ENCODE measurements around the gene NT5C2. TPM values are rescaled to one million over a fixed set of nuclear protein-coding genes. Genes with fewer than 3 reads are reported as not detected.
"Not testable (repeated sequence)": the region's sequence is repeated elsewhere in the genome, so short reads cannot be mapped to it uniquely, and the experiment has no call there.

Gene NT5C2
- total and polyA plus RNA-seq, 2 donors (not counting 1 experiment from before 2014, with no cell fraction given) = 38.6 to 80.8 TPM

- TF ChIP-seq EZH2 (IDR thresholded peaks at IDR 0.05; ENCODE audit: borderline replicate concordance, insufficient read depth, low read depth, low read length, poor library complexity, severe bottlenecking) (no peak), CTCF (IDR thresholded peaks at IDR 0.05) (no peak)
- Histone ChIP-seq H3K36me3 (replicated peaks in 1 of 2; ENCODE audit: control extremely low read depth in 1 of 2, control insufficient read depth in 1 of 2, extremely low read depth in 1 of 2, insufficient read depth in 2 of 2, low read length in 1 of 2) (peaks cover 5 to 38% of the 10 kb centered on the region in 2 experiments), H3K9ac (ENCODE audit: low read length) (no peak overlapping the region), H3K4me3 (ENCODE audit: control extremely low read depth in 1 of 5, extremely low read depth in 1 of 5, insufficient read depth in 1 of 5, low read depth in 2 of 5, low read length in 4 of 5) (no peak overlapping the region), H2AFZ (ENCODE audit: insufficient read depth, low read depth, low read length, poor library complexity, severe bottlenecking) (no peak overlapping the region), H3K9me3 (ENCODE audit: control extremely low read depth in 1 of 3, control insufficient read depth in 2 of 3, insufficient read depth in 1 of 3, low read length in 2 of 3) (no peaks in the 10 kb centered on the region), H3K79me2 (ENCODE audit: control insufficient read depth, insufficient read depth, low read length) (peaks cover 37% of the 10 kb centered on the region), H3K27ac (ENCODE audit: low read length in 2 of 2) (no peak overlapping the region), H3K4me1 (ENCODE audit: control insufficient read depth in 2 of 2, insufficient read depth in 2 of 2, low read length in 2 of 2) (no peaks in the 10 kb centered on the region), H4K20me1 (ENCODE audit: control insufficient read depth, insufficient read depth, low read length, poor library complexity, severe bottlenecking) (peaks cover 10% of the 10 kb centered on the region), H3K4me2 (replicated peaks; ENCODE audit: low read depth, low read length, poor library complexity, severe bottlenecking) (no peak overlapping the region), H3K27me3 (replicated peaks in 1 of 4; ENCODE audit: control extremely low read depth in 1 of 4, control insufficient read depth in 3 of 4, insufficient read depth in 4 of 4, low read length in 3 of 4) (no peaks in the 10 kb centered on the region)
- intact Hi-C loops (cut with micrococcal nuclease) = no loop called here
- Mint-ChIP-seq H3K27me3 (no peaks in the 10 kb centered on the region), H3K4me1 (peaks cover 4% of the 10 kb centered on the region), H3K27ac (no peak overlapping the region), H3K4me3 (no peak overlapping the region), H3K9me3 (ENCODE audit: insufficient read depth) (no peaks in the 10 kb centered on the region)
- ChIA-PET CTCF (no interaction called here), POLR2A (no interaction called here)
- no peak for DNase-seq
- no peak for ATAC-seq (ENCODE audit: low read depth)
- WGBS (ENCODE audit: insufficient coverage) = no CpG with 5 or more reads among the region's 1 CpG
Measured at GRCh38 chr10:103171278-103171677, 21.8 kb downstream of the NT5C2 start.

GRCh38 chr10:103168438-103168837 lies 24.6 kb downstream of the NT5C2 start:
- Histone ChIP-seq H3K36me3 (replicated peaks in 1 of 2; ENCODE audit: control extremely low read depth in 1 of 2, control insufficient read depth in 1 of 2, extremely low read depth in 1 of 2, insufficient read depth in 2 of 2, low read length in 1 of 2) (peaks cover 9 to 36% of the 10 kb centered on the region in 2 experiments), H3K79me2 (ENCODE audit: control insufficient read depth, insufficient read depth, low read length) (peaks cover 14% of the 10 kb centered on the region), H3K27me3 (replicated peaks in 1 of 4; ENCODE audit: control extremely low read depth in 1 of 4, control insufficient read depth in 3 of 4, insufficient read depth in 4 of 4, low read length in 3 of 4) (no peaks in the 10 kb centered on the region), H4K20me1 (ENCODE audit: control insufficient read depth, insufficient read depth, low read length, poor library complexity, severe bottlenecking) (no peaks in the 10 kb centered on the region), H3K9me3 (ENCODE audit: control extremely low read depth in 1 of 3, control insufficient read depth in 2 of 3, insufficient read depth in 1 of 3, low read length in 2 of 3) (peaks cover 0 to 8% (median 0%) of the 10 kb centered on the region in 3 donors), H3K27ac (ENCODE audit: low read length in 2 of 2) (no peak overlapping the region), H3K4me2 (replicated peaks; ENCODE audit: low read depth, low read length, poor library complexity, severe bottlenecking) (no peak overlapping the region), H3K4me1 (ENCODE audit: control insufficient read depth in 2 of 2, insufficient read depth in 2 of 2, low read length in 2 of 2) (no peaks in the 10 kb centered on the region), H3K4me3 (ENCODE audit: control extremely low read depth in 1 of 5, extremely low read depth in 1 of 5, insufficient read depth in 1 of 5, low read depth in 2 of 5, low read length in 4 of 5) (no peak overlapping the region), H2AFZ (ENCODE audit: insufficient read depth, low read depth, low read length, poor library complexity, severe bottlenecking) (no peak overlapping the region), H3K9ac (ENCODE audit: low read length) (no peak overlapping the region)
- POLR2A ChIA-PET = interaction anchor here (1.0 kb wide), 1 partner anchor 13 kb away, joined by 3 read pairs; no protein-coding TSS in a partner anchor
- Mint-ChIP-seq H3K4me3 (no peak overlapping the region), H3K27me3 (no peaks in the 10 kb centered on the region), H3K9me3 (ENCODE audit: insufficient read depth) (no peaks in the 10 kb centered on the region), H3K27ac (no peak overlapping the region), H3K4me1 (no peaks in the 10 kb centered on the region)
- TF ChIP-seq CTCF (IDR thresholded peaks at IDR 0.05) (no peak), EZH2 (IDR thresholded peaks at IDR 0.05; ENCODE audit: borderline replicate concordance, insufficient read depth, low read depth, low read length, poor library complexity, severe bottlenecking) (no peak)
- no peak for DNase-seq
- CTCF ChIA-PET = interaction anchor here (0.5 to 0.7 kb wide), 2 partner anchors 82 to 808 kb away, joined by 3 read pairs; no protein-coding TSS in a partner anchor
- no peak for ATAC-seq (ENCODE audit: low read depth)
- intact Hi-C loops (cut with micrococcal nuclease) = no loop called here

- H2AFZ ChIP-seq (ENCODE audit: insufficient read depth, low read depth, low read length, poor library complexity, severe bottlenecking); H3K9me3 ChIP-seq (ENCODE audit: control extremely low read depth in 1 of 3, control insufficient read depth in 2 of 3, insufficient read depth in 1 of 3, low read length in 2 of 3); H3K4me1 ChIP-seq (ENCODE audit: control insufficient read depth in 2 of 2, insufficient read depth in 2 of 2, low read length in 2 of 2); H3K79me2 ChIP-seq (ENCODE audit: control insufficient read depth, insufficient read depth, low read length); H3K9me3 Mint-ChIP-seq (ENCODE audit: insufficient read depth); DNase-seq; H3K27me3 ChIP-seq (replicated peaks in 1 of 4; ENCODE audit: control extremely low read depth in 1 of 4, control insufficient read depth in 3 of 4, insufficient read depth in 4 of 4, low read length in 3 of 4); H3K27ac ChIP-seq (ENCODE audit: low read length in 2 of 2); ATAC-seq (ENCODE audit: low read depth); H3K4me1 Mint-ChIP-seq; intact Hi-C loops (cut with micrococcal nuclease); H4K20me1 ChIP-seq (ENCODE audit: control insufficient read depth, insufficient read depth, low read length, poor library complexity, severe bottlenecking); H3K4me3 ChIP-seq (ENCODE audit: control extremely low read depth in 1 of 5, extremely low read depth in 1 of 5, insufficient read depth in 1 of 5, low read depth in 2 of 5, low read length in 4 of 5); H3K27me3 Mint-ChIP-seq; H3K9ac ChIP-seq (ENCODE audit: low read length); H3K4me3 Mint-ChIP-seq; H3K4me2 ChIP-seq (replicated peaks; ENCODE audit: low read depth, low read length, poor library complexity, severe bottlenecking); POLR2A ChIA-PET; H3K27ac Mint-ChIP-seq: not testable (repeated sequence)
- CTCF ChIA-PET = interaction anchor here (1.4 kb wide), 1 partner anchor 13 kb away, joined by 4 read pairs; no protein-coding TSS in a partner anchor
- H3K36me3 ChIP-seq (replicated peaks in 1 of 2; ENCODE audit: control extremely low read depth in 1 of 2, control insufficient read depth in 1 of 2, extremely low read depth in 1 of 2, insufficient read depth in 2 of 2, low read length in 1 of 2) = peaks cover 9 to 32% of the 10 kb centered on the region in 2 experiments
- 100% methylated on average over 3 of the region's 5 CpGs for WGBS (ENCODE audit: insufficient coverage)
Measured at GRCh38 chr10:103167554-103167953, 25.5 kb downstream of the NT5C2 start.

All from B cell (primary cell).